ENCODE measurements around the gene SORCS1.

Gene SORCS1

DNA sequence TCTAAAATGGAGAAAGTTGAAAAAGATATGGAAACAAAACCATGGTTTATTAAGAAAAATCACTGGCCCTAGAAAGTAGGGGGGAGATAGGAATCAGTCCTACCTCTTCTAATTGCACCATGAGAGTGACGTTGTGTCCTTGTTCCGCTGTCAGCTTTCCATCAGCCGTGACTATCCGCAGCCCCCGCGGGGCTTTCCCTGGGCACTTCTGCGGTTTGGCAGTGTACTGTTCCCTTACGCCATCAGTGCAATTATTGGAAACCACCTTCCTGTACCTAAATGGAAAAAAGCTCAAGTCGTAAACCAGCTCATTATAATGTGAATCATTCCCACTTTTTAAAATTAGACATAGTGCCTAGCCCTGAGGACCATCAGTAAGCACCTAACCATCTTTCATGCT, 512.2 kb downstream of the SORCS1 start:
- H3K4me3 ChIP-seq (replicated peaks; ENCODE audit: low read depth, low read length), result no peak overlapping the region
- TF ChIP-seq, protein P1, sequence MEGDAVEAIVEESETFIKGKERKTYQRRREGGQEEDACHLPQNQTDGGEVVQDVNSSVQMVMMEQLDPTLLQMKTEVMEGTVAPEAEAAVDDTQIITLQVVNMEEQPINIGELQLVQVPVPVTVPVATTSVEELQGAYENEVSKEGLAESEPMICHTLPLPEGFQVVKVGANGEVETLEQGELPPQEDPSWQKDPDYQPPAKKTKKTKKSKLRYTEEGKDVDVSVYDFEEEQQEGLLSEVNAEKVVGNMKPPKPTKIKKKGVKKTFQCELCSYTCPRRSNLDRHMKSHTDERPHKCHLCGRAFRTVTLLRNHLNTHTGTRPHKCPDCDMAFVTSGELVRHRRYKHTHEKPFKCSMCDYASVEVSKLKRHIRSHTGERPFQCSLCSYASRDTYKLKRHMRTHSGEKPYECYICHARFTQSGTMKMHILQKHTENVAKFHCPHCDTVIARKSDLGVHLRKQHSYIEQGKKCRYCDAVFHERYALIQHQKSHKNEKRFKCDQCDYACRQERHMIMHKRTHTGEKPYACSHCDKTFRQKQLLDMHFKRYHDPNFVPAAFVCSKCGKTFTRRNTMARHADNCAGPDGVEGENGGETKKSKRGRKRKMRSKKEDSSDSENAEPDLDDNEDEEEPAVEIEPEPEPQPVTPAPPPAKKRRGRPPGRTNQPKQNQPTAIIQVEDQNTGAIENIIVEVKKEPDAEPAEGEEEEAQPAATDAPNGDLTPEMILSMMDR (IDR thresholded peaks at IDR 0.05; ENCODE audit: low read depth, low read length, missing control alignments), result no peak
- no peak for DNase-seq (ENCODE audit: extremely low read depth, low read depth)

DNA sequence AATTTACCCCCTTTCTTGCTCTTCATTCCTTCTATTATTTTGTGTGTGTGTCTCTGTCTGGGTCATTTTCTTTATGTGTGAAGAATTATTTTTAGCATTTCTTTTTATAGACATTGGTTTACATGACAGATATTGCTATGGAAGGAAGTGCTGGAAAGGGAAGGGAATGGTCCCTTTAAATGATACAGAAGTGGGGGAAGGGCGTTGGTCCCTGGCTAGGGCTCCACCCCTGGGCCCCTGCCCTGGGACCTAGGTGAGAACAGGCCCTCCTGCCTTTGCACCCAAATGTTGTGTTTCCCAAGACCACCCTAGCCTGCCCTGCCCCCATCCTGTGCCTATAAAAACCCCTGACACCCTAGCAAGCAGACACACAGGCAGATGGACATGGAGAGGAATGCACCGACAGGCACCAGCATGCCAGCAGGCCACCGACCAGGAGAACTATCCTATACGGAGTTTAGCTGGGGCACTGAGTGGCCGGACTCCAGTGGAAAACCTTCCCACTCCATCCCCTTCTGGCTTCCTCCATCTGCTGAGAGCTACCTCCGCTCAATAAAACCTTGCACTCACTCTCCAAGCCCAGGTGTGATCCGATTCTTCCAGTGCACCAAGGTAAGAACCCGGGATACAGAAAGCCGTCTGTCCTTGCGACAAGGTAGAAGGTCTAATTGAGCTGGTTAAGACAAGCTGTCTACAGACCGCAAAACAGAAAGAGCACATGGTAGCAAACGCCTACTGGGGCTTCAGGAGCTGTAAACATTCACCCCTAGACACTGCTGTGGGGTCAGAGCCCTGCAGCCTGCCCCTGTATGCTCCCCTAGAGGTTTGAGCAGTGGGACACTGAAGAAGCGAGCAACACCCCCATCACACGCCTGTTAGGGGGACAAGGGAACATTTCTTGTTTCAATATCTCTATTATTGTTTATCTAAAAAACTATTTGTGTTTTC, 515.7 kb downstream of the SORCS1 start:
- H3K4me3 ChIP-seq (replicated peaks; ENCODE audit: low read depth, low read length), result no peak overlapping the region
- no peak for DNase-seq (ENCODE audit: extremely low read depth, low read depth)
- TF ChIP-seq, protein P1 (IDR thresholded peaks at IDR 0.05; ENCODE audit: low read depth, low read length, missing control alignments), result no peak

DNA sequence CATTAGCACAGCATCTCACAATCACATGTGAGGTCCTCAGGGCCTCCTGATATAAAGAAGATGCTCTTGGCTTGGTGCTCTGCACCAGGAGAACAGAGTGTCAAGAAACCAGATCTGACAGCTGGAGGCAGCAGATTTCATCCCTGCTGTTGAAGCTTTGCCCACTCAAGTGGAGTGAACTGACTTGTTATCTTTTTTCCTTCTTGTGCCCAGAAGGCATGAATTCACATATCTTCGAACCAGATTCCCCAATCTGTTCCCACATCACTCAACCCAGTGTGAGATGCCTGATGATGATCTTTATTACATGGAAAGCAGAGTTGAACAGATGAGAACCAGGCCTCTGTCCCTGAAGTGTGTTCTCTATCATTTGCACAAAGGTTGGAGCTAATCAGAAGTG, 521.0 kb downstream of the SORCS1 start:
- TF ChIP-seq, protein P1 (IDR thresholded peaks at IDR 0.05; ENCODE audit: low read depth, low read length, missing control alignments), result no peak
- DNase-seq (ENCODE audit: extremely low read depth, low read depth), result no peak
- H3K4me3 ChIP-seq (replicated peaks; ENCODE audit: low read depth, low read length), result no peak overlapping the region

DNA sequence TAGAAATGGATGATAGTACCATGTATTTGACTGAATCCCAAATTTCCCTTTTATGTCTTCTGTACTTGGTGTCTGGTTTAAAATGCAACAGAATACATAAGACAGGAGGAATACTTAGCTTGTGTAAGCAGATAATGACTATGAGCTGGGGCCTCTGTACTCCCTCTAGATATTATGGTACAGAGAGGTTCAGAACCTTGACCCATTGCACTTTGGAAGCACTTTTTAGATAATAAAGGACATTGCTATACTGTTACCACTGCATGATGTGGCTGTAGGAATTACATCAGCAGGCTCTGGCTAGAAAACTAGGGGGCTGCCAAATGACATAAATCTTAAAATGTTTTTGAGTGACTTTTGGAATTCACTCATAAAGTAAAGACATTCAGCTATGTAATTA, 526.6 kb downstream of the SORCS1 start:
- no peak overlapping the region for H3K4me3 ChIP-seq (replicated peaks; ENCODE audit: low read depth, low read length)
- no peak for DNase-seq (ENCODE audit: extremely low read depth, low read depth)
- TF ChIP-seq, protein P1 (IDR thresholded peaks at IDR 0.05; ENCODE audit: low read depth, low read length, missing control alignments), result no peak

DNA sequence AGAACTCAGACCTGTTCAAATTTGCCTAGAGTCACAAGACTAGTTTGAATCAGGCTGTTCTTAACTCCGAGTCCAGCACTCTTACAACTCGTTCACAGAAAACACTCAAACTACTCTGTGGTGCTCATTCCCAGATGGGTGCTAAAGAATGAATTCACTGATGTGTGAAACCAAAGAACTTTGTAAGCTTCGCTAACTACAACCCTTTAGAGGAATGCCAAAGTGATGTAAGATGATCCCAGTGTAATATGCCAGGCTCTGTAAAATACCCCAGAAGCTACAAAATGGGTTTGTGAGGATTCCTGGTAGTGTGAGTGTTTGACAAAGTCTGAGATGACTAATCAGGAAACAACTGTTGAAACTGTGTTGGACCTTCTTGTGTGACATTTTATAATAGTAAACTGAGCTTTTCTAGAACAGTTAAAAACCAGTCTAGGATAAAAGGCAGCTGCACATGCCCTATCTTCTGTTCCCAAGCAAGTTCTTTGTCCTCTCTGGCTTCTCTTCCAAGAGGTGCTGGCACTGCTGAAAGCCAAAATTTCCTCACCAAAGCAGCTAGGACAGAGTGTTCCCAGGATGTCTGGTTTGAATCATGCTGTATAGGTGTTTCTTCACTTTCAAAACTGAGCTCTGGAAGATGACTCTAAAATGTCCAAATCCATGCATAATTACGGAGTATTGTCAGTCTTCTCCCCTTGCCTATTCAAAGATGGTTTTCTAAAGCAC, 527.6 kb downstream of the SORCS1 start:
- TF ChIP-seq, protein P1 (IDR thresholded peaks at IDR 0.05; ENCODE audit: low read depth, low read length, missing control alignments), result no peak
- no peak for DNase-seq (ENCODE audit: extremely low read depth, low read depth)
- H3K4me3 ChIP-seq (replicated peaks; ENCODE audit: low read depth, low read length), result no peak overlapping the region

DNA sequence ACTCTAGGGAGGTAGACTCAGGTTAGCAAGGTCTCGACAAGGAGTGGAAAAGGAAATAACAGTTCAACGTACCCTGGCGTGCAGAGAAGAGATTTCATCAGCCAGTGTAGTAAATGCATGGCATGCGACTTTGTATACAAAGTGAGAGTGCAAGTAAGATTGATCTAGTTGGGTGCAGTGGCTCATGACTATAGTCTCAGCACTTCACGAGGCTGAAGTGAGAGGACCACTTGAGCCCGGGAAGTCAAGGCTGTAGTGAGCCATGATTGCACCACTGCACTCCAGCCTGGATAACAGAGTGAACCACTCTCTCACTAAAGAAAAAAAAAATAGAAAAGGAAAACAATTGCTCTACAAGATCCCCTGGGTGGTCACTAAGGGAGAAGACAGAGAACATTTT, 528.6 kb downstream of the SORCS1 start:
- TF ChIP-seq, protein P1 (IDR thresholded peaks at IDR 0.05; ENCODE audit: low read depth, low read length, missing control alignments), result no peak
- H3K4me3 ChIP-seq (replicated peaks; ENCODE audit: low read depth, low read length), result no peak overlapping the region
- no peak for DNase-seq (ENCODE audit: extremely low read depth, low read depth)
